SK-N-MC (cell line): ENCODE results near the gene NDRG3.

Experiments
- EZH2 ChIP-seq: fragments of 200-600 bp; sonication (generic); IDR thresholded peaks from one replicate; pipeline ENCODE4 v1.6.1; 2017; ENCODE audit warnings: antibody characterized with exemption
- FOXP2 ChIP-seq: optimal IDR thresholded peaks from 2 replicates; pipeline ENCODE3; 2011; ENCODE audit warnings: mild to moderate bottlenecking, moderate library complexity; ENCODE audit not compliant: insufficient read depth; ENCODE audit errors: extremely low read length, control extremely low read depth
- POLR2AphosphoS5 ChIP-seq: IDR thresholded peaks from 2 replicates; pipeline ENCODE4 v1.6.1; 2012; ENCODE audit warnings: mild to moderate bottlenecking, low read depth, low read length, borderline replicate concordance

GRCh38 chr20:36611625-36612024 lies 134.3 kb downstream of the NDRG3 start:
- TF ChIP-seq EZH2 (no peak), POLR2AphosphoS5 (no peak), FOXP2 (no peak)
